OCI-LY3 (cell line): ENCODE data around the gene DNAI2.

ENCODE experiments used
- EZH2phosphoT487 ChIP-seq: fragments of 200-600 bp; shearing (Covaris generic); IDR thresholded peaks from 2 replicates; pipeline ENCODE4 v1.6.1; 2018; ENCODE audit warnings: antibody characterized with exemption, mixed run types, low read depth
- TF ChIP-seq, protein P1 (sequence below): fragments of 200-600, 300-600 bp; sonication (generic); IDR thresholded peaks from 2 replicates; pipeline ENCODE4 v1.5.1; 2014; ENCODE audit warnings: antibody characterized with exemption, low read length, low read depth

GRCh38 chr17:74356646-74357465 lies 82.8 kb downstream of the DNAI2 start:
- TF ChIP-seq, protein P1, sequence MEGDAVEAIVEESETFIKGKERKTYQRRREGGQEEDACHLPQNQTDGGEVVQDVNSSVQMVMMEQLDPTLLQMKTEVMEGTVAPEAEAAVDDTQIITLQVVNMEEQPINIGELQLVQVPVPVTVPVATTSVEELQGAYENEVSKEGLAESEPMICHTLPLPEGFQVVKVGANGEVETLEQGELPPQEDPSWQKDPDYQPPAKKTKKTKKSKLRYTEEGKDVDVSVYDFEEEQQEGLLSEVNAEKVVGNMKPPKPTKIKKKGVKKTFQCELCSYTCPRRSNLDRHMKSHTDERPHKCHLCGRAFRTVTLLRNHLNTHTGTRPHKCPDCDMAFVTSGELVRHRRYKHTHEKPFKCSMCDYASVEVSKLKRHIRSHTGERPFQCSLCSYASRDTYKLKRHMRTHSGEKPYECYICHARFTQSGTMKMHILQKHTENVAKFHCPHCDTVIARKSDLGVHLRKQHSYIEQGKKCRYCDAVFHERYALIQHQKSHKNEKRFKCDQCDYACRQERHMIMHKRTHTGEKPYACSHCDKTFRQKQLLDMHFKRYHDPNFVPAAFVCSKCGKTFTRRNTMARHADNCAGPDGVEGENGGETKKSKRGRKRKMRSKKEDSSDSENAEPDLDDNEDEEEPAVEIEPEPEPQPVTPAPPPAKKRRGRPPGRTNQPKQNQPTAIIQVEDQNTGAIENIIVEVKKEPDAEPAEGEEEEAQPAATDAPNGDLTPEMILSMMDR = no peak
- no peak for TF ChIP-seq EZH2phosphoT487
